Measurements from ENCODE around the gene ANKRD40.

The ANKRD40 gene

GRCh38 chr17:50667259-50668024 is 40.3 kb downstream of the ANKRD40 start:
- no peak for DNase-seq

- DNase-seq = no peak
Observed at GRCh38 chr17:50666316-50666715, 41.4 kb downstream of the ANKRD40 start.

DNA sequence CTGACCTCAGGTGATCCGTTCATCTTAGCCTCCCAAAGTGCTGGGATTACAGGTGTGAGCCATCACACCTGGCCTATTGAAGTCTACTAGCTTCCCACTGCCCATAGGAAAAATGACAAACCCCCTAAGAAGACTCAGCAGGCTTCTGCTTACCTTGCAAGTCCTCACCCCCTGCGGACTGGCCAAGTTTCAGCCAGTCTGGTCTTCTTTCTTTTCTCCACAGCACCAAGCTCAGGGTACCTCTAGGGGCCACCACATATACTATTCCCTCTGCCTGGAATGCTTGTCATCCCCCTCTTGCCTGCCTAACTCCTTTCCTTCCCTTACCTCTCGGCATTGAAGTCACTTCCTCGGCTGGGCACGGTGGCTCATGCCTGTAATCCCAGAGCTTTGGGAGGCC is 41.9 kb downstream of the ANKRD40 start:
- DNase-seq = no peak

- no peak for DNase-seq
Observed at GRCh38 chr17:50664788-50665458, 42.8 kb downstream of the ANKRD40 start.

GRCh38 chr17:50663812-50664374 is 43.8 kb downstream of the ANKRD40 start:
- DNase-seq = no peak

DNA sequence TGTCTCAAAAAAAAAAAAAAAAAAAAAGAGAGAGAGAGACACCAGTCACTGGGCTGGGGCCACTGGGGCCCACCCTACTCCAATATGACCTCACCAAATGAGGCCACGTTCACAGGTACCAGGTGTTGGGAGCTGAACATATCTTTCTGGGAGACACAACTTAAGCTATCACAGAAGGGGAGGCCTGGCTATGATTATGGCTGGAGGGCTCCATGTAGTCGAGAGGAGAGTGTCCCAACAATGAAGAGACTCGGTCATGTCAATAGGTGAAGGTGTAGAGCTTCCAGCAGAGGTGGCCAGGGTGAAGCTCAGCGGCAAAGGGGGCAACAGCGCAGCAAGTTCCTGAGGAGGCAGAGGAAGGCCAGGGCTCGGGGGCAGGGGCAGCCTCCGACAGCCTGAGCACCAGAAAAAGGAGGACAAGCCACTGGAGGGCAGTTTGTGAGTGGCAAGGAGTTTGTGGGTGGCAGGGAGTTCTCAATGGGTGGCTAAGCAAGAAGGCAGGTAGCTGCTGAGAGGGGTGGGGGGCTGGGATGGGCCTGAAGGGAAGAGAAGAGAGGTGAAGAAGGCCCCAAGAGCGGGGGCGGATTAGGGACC is 45.0 kb downstream of the ANKRD40 start:
- DNase-seq = no peak

DNA sequence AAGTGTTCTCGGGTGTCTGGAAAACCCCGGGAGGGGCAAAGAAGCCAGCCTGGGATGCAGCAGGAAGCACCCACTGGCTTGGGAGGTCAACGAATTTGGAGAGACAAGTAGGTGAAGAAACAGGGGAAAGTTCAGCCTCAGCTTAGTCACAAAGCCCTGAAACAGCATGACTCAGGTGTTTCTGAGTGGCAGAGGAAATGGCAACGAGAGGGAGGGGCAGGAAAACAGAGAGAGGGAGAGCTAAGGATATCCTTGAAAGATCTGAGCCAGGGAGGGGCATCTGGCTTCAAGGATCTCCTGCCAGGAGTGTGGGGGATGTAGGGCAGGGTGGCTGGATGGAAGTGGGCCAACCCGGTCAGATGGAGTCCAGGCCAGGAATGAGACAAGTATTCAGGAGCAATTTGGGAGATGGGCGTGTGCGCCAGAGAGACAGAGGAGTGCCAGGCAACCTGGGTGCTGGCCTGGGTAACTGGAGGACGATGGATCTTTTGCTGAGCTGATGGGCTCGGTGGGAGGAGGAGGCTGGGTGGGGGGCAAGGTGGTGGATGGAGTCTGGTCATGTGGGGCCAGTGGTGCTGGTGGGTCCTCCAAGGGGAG is 45.8 kb downstream of the ANKRD40 start:
- no peak for DNase-seq

DNA sequence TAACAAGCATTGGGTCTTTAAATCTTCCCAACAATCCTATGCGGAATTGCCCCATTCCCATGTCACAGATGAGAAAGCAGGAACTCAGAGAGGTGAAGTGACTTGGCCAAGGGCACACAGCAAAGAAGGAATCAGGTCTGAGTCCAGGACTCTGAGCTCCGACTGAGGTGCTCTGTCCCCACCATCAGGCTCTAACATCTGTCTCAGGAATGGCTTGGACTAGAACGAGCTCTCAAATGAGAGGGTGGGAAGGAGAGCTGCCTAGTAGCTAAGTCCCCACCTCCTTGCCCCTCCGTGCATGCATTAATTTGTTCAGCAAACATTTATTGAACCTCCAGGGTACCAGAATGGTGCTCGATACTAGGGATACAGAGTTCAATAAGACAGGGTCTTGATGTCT is 46.4 kb downstream of the ANKRD40 start:
- DNase-seq = no peak

GRCh38 chr17:50660887-50661345 is 46.8 kb downstream of the ANKRD40 start:
- DNase-seq = no peak

DNA sequence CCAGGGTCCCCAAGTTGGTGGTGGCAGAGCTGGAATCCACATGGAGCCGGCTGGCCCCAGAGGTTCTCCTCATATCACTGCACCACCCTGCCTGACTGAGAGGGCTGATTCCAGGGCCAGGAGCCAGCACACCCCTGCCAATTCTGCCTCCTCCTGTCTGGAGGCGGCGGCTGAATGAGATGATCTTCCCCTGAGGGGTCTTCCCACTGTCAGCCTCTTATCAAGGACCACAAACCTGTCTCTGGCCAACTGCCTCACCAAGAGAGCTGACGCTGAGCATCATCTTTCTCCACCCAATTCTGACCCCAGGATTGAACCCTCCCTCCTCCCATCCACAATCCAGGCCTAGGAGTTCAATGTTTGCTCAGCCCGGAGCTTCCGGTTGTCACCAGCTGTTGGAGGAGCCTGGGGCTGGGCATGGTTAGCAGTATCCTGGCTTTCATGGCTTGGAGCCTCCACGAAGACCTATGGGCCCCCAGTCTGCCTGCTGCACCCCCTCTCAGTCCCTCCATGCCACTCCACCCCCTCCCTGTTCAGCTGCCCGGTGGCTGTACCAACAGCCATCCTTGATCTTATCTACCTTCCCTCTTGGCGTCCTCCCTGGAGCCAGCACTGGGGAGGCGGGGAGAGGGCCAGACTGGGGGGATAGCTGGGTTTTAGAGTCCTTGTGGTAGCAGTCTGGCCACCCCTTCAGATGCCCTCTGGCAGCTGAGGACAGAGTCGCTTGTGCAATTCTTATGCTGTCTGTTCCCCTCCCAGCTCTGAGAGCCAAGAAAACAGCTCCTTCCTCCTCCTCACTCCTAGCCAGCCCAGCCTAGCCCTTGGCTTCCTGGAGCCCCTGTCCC is 47.5 kb downstream of the ANKRD40 start:
- DNase-seq = no peak

DNA sequence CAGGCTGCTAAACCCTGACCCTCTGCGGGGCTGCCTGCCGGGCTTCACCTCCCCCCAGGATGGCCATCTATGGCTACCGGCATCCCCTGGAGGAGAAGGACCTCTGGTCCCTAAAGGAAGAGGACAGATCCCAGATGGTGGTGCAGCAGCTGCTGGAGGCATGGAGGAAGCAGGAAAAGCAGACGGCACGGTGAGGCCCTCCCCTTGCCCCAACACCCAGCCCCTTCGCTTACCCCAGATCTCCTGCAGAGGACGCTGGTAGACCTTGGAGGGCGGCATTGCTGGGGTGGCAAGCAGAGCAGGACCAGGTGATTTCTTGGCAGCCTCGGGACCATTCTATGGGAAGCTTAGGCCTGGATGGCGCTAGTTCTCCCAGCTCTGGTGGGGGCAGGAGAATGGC is 48.5 kb downstream of the ANKRD40 start:
- peak; percentile 17 for DNase-seq

DNA sequence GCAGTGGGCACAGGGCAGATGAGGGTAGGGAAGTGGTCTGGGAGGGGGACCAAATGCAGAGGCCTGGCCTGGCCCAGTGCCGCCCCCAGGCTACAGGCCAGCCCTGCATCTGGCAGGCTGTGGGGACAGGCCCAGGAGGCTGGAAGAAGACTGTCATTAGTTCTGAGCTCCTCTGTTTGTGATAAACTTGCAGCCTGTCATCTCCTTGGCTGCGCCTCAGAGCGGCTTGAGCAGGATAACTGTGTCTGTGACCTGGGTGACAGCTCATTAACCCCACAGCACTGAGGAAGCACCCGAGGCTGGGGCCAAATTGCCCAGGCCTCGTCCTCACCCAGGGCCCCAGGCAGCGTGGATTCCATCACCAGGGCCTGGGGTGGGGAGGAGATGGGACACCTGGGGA is 49.1 kb downstream of the ANKRD40 start:
- DNase-seq = peak; percentile 23

DNA sequence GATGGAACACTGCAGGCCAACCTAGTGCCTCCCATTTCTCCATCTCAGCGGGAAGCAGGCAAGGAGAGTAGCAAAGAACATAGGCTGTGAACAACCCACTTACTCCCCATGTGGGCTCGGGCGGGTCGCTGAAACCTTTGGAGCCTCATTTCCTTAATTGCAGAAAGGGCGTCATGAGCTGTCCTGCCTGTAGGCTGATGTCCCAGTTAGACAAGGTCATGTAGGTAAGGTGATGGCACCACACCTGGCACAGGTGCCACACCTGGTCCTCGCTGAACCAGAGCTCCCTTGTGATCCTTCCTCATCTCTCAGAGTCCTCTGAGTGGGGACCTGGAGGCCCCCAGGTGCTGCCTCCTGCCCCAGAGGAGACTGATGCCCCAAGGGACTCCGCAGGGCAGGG is 50.1 kb downstream of the ANKRD40 start:
- DNase-seq = no peak

DNA sequence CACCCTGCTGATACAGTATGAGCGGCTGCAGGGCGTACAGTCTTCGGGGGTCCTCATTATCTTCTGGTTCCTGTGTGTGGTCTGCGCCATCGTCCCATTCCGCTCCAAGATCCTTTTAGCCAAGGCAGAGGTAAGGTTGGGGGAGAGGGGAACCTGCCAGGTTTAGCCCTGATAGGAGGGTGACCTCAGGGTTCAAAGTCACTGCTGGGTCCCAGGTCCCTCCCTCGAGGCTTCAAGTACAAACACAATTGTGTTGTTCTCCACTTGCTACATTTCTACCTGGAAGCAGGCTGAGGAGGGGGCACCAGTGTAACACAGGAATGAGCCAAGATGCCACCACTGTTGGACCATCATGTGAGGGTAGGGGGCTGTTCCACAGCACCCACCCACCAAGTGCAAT is 50.7 kb downstream of the ANKRD40 start:
- no peak for DNase-seq

DNA sequence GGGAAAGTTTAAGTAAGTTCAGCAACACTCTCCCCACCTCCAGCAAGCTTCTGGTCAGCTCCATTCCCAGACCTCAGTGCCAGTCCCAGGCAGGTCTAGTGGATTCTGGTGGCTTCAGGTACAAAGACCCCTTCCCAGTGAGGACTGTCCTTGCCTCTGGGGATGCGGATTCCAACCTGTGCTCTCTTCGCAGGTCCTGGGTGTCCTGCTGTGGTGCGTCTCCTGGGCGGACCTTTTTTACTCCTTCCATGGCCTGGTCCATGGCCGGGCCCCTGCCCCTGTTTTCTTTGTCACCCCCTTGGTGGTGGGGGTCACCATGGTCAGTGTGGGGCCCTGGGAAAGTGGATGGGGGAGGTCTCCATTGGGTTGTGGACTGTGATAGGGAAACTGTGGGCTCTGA is 51.2 kb downstream of the ANKRD40 start:
- DNase-seq = no peak

- no peak for DNase-seq
Observed at GRCh38 chr17:50653738-50654137, 54.0 kb downstream of the ANKRD40 start.

DNA sequence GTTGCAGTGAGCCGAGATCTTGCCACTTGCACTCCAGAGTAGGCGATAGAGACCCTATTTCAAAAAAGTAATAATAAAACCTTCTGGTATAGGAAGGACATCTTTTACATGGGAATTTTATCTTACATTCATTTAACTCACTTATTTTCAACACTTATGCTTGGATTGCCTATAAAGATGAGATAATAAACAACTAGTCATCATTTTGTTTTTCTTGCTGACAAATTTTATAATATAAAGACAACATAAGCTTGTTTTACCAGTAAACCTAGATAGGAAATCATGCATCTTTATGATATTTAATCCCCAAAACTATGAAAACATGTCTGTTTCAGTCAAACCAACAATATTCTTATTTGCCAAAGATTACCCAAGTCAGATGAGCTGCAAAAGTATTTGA is 56.1 kb downstream of the ANKRD40 start:
- no peak for DNase-seq

DNA sequence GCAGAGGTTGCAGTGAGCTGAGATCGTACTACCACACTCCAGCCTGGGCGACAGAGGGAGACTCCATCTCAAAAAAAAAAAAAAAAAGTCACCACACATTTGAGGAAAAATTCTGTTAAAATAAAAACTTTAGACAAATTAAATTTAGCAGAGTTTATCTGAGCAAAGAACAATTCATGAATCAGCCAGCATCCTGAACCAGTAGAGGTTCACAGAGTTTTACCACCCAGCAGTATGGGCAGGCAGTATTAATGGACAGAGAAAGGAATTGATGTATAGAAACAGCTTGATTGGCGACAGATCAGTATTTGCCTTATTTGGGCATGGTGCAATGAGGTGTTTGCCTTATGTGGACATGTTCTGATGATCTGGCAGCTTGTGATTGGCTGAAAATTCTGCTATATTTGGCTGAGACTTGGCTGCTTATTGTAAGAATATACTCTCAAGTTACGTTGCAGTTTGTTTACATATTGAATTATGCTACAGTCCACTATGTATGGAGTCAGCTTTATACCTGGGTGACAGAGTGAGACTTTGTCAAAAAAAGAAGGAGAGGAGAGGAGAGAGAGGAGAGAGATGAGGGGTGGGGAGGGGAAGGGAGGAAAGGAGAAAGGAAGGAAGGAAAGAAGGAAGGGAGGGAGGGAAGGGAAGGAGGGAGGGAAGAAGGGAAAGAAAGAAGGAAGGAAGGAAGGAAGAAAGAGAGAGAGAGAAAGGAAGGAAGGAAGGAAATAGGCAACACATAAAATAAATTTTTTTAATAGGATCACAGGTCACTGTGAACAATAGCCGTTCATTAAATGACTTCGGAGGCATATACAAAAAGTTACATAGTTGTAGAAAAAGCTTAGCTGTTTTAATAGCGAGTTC is 58.4 kb downstream of the ANKRD40 start:
- no peak for DNase-seq

- DNase-seq = no peak
Observed at GRCh38 chr17:50647187-50647586, 60.5 kb downstream of the ANKRD40 start.

- no peak for DNase-seq
Observed at GRCh38 chr17:50645748-50646682, 61.7 kb downstream of the ANKRD40 start.
